ENCODE results near the gene SLC35F6. TPM values are rescaled to one million over a fixed set of nuclear protein-coding genes. Genes with fewer than 3 reads are reported as not detected.

Gene SLC35F6
- total RNA-seq, 4 donors from 2014 or later: 20.2 to 47.3 (median 38.2) TPM

GRCh38 chr2:26816893-26817292 lies 52.8 kb downstream of the SLC35F6 start:
- Histone ChIP-seq H3K4me1 (no peaks in the 10 kb centered on the region), H3K27ac (no peak overlapping the region), H3K9me3 (no peaks in the 10 kb centered on the region), H3K36me3 (no peaks in the 10 kb centered on the region), H3K4me3 (no peak overlapping the region), H3K27me3 (peaks cover 71% of the 10 kb centered on the region)
- ATAC-seq: no peak
- TF ChIP-seq CTCF (IDR thresholded peaks at IDR 0.05) (no peak), POLR2A (IDR thresholded peaks at IDR 0.05) (no peak), EP300 (IDR thresholded peaks at IDR 0.05) (no peak), POLR2AphosphoS5 (IDR thresholded peaks at IDR 0.05) (no peak)
- 24 to 52% methylated on average over 2 to 3 of the region's 3 CpGs for WGBS, 2 donors (ENCODE audit: low coverage in 1 of 2)

- no peak overlapping the region for H3K27ac ChIP-seq
- WGBS, 2 donors (ENCODE audit: low coverage in 1 of 2): 33 to 80% methylated on average over 1 of the region's 5 CpGs
- H3K9me3 ChIP-seq: no peaks in the 10 kb centered on the region
- ATAC-seq: no peak
- no peak overlapping the region for H3K4me3 ChIP-seq
- TF ChIP-seq POLR2AphosphoS5 (IDR thresholded peaks at IDR 0.05) (no peak), EP300 (IDR thresholded peaks at IDR 0.05) (no peak), CTCF (IDR thresholded peaks at IDR 0.05) (no peak), POLR2A (IDR thresholded peaks at IDR 0.05) (no peak)
- no peaks in the 10 kb centered on the region for H3K36me3 ChIP-seq
- no peaks in the 10 kb centered on the region for H3K4me1 ChIP-seq
- peaks cover 58% of the 10 kb centered on the region for H3K27me3 ChIP-seq
Observed at GRCh38 chr2:26818255-26818654, 54.2 kb downstream of the SLC35F6 start.

GRCh38 chr2:26818972-26819371 lies 54.9 kb downstream of the SLC35F6 start:
- Histone ChIP-seq H3K27ac (no peak overlapping the region), H3K36me3 (no peaks in the 10 kb centered on the region), H3K4me3 (no peak overlapping the region), H3K9me3 (no peaks in the 10 kb centered on the region), H3K4me1 (no peaks in the 10 kb centered on the region), H3K27me3 (peaks cover 53% of the 10 kb centered on the region)
- no peak for ATAC-seq
- no peak for TF ChIP-seq EP300 (IDR thresholded peaks at IDR 0.05)
- no peak for TF ChIP-seq POLR2A (IDR thresholded peaks at IDR 0.05)
- no peak for TF ChIP-seq CTCF (IDR thresholded peaks at IDR 0.05)
- TF ChIP-seq POLR2AphosphoS5 (IDR thresholded peaks at IDR 0.05): no peak
- 79% methylated on average over 5 of the region's 6 CpGs; no CpG with 5 or more reads in 1 of the 2 donors for WGBS, 2 donors (ENCODE audit: low coverage in 1 of 2)

GRCh38 chr2:26820932-26821331 lies 56.8 kb downstream of the SLC35F6 start:
- Histone ChIP-seq H3K4me3 (no peak overlapping the region), H3K9me3 (no peaks in the 10 kb centered on the region), H3K27ac (no peak overlapping the region), H3K27me3 (peaks cover 33% of the 10 kb centered on the region), H3K4me1 (no peaks in the 10 kb centered on the region), H3K36me3 (no peaks in the 10 kb centered on the region)
- WGBS, 2 donors (ENCODE audit: low coverage in 1 of 2): 78 to 80% methylated on average over 6 to 7 of the region's 7 CpGs
- TF ChIP-seq CTCF (IDR thresholded peaks at IDR 0.05): no peak
- TF ChIP-seq EP300 (IDR thresholded peaks at IDR 0.05): no peak
- no peak for TF ChIP-seq POLR2A (IDR thresholded peaks at IDR 0.05)
- TF ChIP-seq POLR2AphosphoS5 (IDR thresholded peaks at IDR 0.05): no peak
- no peak for ATAC-seq

GRCh38 chr2:26822877-26823276 lies 58.8 kb downstream of the SLC35F6 start:
- no peak overlapping the region for H3K4me3 ChIP-seq
- WGBS, 2 donors (ENCODE audit: low coverage in 1 of 2): 60 to 68% methylated on average over 3 to 4 of the region's 6 CpGs
- peaks cover 25% of the 10 kb centered on the region for H3K27me3 ChIP-seq
- TF ChIP-seq POLR2A (IDR thresholded peaks at IDR 0.05): no peak
- TF ChIP-seq CTCF (IDR thresholded peaks at IDR 0.05): no peak
- TF ChIP-seq POLR2AphosphoS5 (IDR thresholded peaks at IDR 0.05): no peak
- no peak for TF ChIP-seq EP300 (IDR thresholded peaks at IDR 0.05)
- no peak overlapping the region for H3K27ac ChIP-seq
- ATAC-seq: no peak
- H3K4me1 ChIP-seq: no peaks in the 10 kb centered on the region
- H3K36me3 ChIP-seq: no peaks in the 10 kb centered on the region
- no peaks in the 10 kb centered on the region for H3K9me3 ChIP-seq
